Large intestine (tissue), 3 donors: ENCODE measurements around the gene SCYL1. TPM values are rescaled to one million over a fixed set of nuclear protein-coding genes. Genes with fewer than 3 reads are reported as not detected.

Experiments used
- DNase-seq, 2 donors: peaks; one replicate each; pipeline versions ENCODE4 v3.0.0 to v3.0.0-alpha.2; 2013
- H3K27ac ChIP-seq: one replicate; pipeline ENCODE4 v1.5.1; 2013; ENCODE audit warnings: low read length
- H3K27me3 ChIP-seq: 2 replicates; pipeline ENCODE4 v1.6.1; 2013; ENCODE audit warnings: low read length; ENCODE audit not compliant: control insufficient read depth, insufficient read depth
- H3K36me3 ChIP-seq: 2 replicates; pipeline ENCODE4 v1.6.1; 2013; ENCODE audit warnings: low read length; ENCODE audit not compliant: control insufficient read depth, insufficient read depth
- H3K4me1 ChIP-seq: one replicate; pipeline ENCODE4 v1.6.1; 2013; ENCODE audit warnings: low read length; ENCODE audit not compliant: control insufficient read depth, insufficient read depth
- H3K4me3 ChIP-seq: one replicate; pipeline ENCODE4 v1.5.1; 2013; ENCODE audit warnings: low read length
- H3K9me3 ChIP-seq: one replicate; pipeline ENCODE4 v1.6.1; 2013; ENCODE audit warnings: mild to moderate bottlenecking, low read depth, low read length, moderate library complexity; ENCODE audit not compliant: control insufficient read depth
- WGBS: methylation state at CpG from one replicate; pipeline ENCODE4 v1.1.5; 2013; ENCODE audit warnings: low lambda C conversion rate; ENCODE audit not compliant: insufficient coverage; 5-methylcytosine and 5-hydroxymethylcytosine counted together
- polyA plus RNA-seq: library from polyadenylated mRNA; unstranded; fragments of 120-200 nt; gene quantifications from one replicate; pipeline ENCODE4 v1.2.1, GENCODE V29; 2013

SCYL1 gene
- polyA plus RNA-seq, 1 donor, result 50.7 TPM

DNA sequence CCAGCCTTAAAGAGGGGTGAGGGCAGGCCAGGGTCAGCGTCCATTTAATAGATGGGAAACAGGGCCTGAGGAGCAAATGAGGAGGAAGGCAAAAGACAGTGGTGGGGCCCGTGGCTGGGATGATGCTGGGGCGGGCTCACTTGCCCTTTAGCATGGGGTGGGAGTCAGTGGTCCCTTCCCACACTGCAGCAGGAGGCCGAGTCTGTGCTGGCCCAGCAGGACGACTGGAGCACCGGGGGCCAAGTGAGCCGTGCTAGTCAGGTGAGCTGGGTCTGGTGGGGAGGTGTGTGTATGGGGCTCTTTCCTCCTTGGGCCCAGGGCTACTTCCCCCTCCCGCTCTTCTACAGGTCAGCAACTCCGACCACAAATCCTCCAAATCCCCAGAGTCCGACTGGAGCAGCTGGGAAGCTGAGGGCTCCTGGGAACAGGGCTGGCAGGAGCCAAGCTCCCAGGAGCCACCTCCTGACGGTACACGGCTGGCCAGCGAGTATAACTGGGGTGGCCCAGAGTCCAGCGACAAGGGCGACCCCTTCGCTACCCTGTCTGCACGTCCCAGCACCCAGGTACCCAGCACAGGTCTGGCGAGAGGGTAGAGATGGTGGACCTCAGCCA, 12.8 kb downstream of the SCYL1 start:
- Histone ChIP-seq H3K36me3 (peaks cover 58% of the 10 kb centered on the region), H3K4me3 (no peak overlapping the region), H3K4me1 (peaks cover 9% of the 10 kb centered on the region), H3K27me3 (no peaks in the 10 kb centered on the region), H3K27ac (no peak overlapping the region), H3K9me3 (peaks cover 14% of the 10 kb centered on the region)
- WGBS, result no CpG with 5 or more reads among the region's 18 CpGs
- no peak for DNase-seq

- Histone ChIP-seq H3K27ac (no peak overlapping the region), H3K4me1 (peaks cover 9% of the 10 kb centered on the region), H3K36me3 (peaks cover 57% of the 10 kb centered on the region), H3K4me3 (no peak overlapping the region), H3K27me3 (no peaks in the 10 kb centered on the region), H3K9me3 (peaks cover 14% of the 10 kb centered on the region)
- no CpG with 5 or more reads among the region's 43 CpGs for WGBS
- DNase-seq, result no peak
These were observed 13.5 kb downstream of the SCYL1 start for GRCh38 chr11:65538232-65538914.

DNA sequence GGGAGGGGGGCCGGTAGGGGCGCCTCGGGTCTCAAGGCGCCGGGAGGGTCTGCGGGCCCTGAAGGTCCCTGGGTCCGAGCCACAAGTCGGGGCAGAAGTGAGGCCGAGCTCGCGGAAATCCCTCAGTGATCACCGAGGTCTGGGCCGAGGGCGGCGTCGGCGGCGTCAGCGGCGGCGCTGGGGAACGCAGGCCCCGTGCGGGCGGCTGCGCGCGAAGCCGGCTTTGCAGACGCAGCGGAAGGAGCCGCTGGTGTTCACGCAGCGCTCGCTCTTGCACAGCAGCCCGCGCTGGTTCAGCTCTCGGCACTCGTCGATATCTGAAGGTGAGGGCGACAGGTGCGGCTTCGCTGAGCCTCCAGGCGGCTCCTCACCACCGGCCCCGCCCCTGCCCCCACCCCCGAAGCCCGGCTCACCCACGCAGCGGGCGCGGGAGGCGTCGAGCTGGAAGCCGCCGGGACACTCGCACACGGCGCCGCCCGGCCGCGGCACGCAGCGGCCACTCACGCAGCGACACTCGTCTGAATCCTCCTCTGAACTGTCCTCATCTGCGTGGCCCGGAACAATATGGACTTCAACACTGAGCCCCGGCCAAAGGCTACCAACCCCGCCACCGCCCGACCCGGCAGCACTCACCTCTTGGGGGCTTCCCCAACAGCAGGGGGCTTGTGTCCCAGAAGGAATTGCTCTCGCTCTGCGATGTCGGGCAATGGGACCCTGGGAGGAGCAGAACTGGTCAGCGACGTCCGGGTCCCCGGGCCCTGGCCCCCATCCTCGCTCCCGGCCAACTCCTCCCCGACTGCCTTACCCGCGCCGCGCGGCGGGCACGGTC, 14.2 kb downstream of the SCYL1 start:
- no peak for DNase-seq
- Histone ChIP-seq H3K27me3 (no peaks in the 10 kb centered on the region), H3K4me3 (no peak overlapping the region), H3K9me3 (peaks cover 14% of the 10 kb centered on the region), H3K27ac (no peak overlapping the region), H3K4me1 (peaks cover 9% of the 10 kb centered on the region), H3K36me3 (peaks cover 59% of the 10 kb centered on the region)
- no CpG with 5 or more reads among the region's 92 CpGs for WGBS

- H3K27ac ChIP-seq, result peak overlapping the region; percentile 77
- H3K9me3 ChIP-seq, result peaks cover 14% of the 10 kb centered on the region
- no peaks in the 10 kb centered on the region for H3K27me3 ChIP-seq
- H3K4me3 ChIP-seq, result peak overlapping the region; percentile 59
- H3K36me3 ChIP-seq, result peaks cover 56% of the 10 kb centered on the region
- peak; percentile 54 to 81 for DNase-seq
- WGBS, result no CpG with 5 or more reads among the region's 60 CpGs
- peaks cover 9% of the 10 kb centered on the region for H3K4me1 ChIP-seq
These were observed 14.9 kb downstream of the SCYL1 start for GRCh38 chr11:65539744-65540289.

DNA sequence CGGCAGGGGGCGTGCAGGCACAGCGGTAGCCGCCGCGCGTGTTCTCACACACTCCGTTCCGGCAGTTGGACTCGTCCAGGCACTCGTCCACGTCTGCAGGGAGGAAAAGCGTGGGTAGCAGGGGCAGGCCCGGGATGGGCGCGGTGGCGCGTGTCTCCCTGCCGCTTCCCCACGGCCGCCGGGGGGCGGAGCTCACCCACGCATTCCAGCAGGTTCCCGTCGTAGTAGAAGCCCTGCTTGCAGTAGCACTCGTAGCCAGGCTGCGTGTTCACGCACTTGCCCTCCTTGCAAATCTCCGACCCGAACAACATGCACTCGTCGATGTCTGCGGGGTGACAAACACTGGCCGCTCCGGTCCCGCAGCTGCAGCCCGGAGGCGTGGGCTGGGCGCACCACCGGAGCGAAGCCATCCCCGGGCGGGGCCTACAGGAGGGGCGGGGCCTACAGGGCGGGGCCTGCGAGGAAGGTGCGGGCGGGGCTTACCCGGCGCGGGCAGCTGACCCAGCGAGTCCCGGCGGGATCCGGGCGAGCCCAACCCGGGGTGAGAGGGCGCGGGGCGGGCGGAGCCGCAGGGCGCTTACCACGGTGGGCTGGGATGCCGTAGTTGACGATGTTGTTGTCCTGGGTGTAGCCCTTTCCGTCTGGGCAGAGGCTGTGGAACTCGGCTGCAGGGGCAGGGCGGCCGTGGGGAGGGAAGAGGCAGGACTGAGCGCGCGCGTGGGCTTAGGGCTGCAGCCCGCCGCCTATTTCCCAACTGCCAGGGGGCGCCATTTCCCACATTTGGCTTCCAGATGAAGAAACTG, 15.6 kb downstream of the SCYL1 start:
- peaks cover 13% of the 10 kb centered on the region for H3K4me1 ChIP-seq
- peaks cover 14% of the 10 kb centered on the region for H3K9me3 ChIP-seq
- peak overlapping the region; percentile 77 for H3K27ac ChIP-seq
- no CpG with 5 or more reads among the region's 78 CpGs for WGBS
- DNase-seq, result peak; percentile 82 to 94
- peak overlapping the region; percentile 59 for H3K4me3 ChIP-seq
- peaks cover 50% of the 10 kb centered on the region for H3K36me3 ChIP-seq
- no peaks in the 10 kb centered on the region for H3K27me3 ChIP-seq

DNA sequence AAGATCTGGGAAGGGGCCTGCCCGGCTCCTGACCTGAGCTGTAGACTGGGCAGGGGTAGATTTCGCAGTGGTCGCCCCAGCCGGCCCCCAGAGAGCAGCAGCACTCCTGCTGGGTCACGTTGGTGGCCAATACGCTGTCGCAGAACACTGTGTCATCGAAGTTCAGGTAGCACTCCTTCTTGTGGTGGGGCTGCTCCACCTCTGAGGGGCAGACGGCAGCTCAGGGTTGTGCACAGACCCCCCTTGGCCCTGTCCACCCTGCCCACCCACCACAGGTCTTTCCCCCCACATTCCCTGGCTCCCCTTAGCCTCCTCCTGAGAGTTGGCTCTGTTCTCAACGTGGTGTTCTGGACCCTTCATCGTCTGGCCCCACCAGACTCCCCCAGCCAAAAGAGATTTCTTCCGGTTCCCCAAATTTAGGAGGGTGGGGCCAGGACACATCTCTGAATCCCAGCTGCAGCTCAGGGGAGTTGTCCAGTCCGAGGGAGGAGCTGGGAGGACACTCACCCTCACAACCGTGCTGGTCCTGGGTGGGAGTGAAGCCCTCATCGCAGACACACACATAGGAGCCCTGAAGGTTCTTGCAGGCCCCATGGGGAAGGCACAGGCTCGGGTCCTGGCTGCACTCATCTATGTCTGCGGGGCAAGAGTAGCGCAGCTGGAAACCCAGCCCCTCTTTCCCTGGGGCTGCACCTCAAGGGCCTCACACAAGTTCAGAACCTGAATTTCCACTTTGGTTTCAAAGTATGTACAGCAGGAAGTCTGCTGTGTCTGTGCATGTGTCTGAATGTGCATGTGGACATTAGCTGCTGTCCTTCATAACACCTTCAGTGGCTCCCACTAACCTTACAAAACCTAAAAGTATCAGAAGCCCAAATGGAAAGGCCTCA, 16.5 kb downstream of the SCYL1 start:
- Histone ChIP-seq H3K27ac (peak overlapping the region; percentile 69), H3K9me3 (peaks cover 14% of the 10 kb centered on the region), H3K4me3 (peak overlapping the region; percentile 45), H3K27me3 (no peaks in the 10 kb centered on the region), H3K4me1 (peaks cover 17% of the 10 kb centered on the region), H3K36me3 (peaks cover 41% of the 10 kb centered on the region)
- no CpG with 5 or more reads among the region's 18 CpGs for WGBS
- peak in 1 of 2 donors; percentile 29 for DNase-seq

- WGBS, result no CpG with 5 or more reads among the region's 3 CpGs
- H3K27ac ChIP-seq, result no peak overlapping the region
- DNase-seq, result no peak
- H3K4me1 ChIP-seq, result peaks cover 20% of the 10 kb centered on the region
- H3K4me3 ChIP-seq, result no peak overlapping the region
- peaks cover 14% of the 10 kb centered on the region for H3K9me3 ChIP-seq
- H3K27me3 ChIP-seq, result no peaks in the 10 kb centered on the region
- H3K36me3 ChIP-seq, result peaks cover 27% of the 10 kb centered on the region
These were observed 18.0 kb downstream of the SCYL1 start for GRCh38 chr11:65542738-65543390.

DNA sequence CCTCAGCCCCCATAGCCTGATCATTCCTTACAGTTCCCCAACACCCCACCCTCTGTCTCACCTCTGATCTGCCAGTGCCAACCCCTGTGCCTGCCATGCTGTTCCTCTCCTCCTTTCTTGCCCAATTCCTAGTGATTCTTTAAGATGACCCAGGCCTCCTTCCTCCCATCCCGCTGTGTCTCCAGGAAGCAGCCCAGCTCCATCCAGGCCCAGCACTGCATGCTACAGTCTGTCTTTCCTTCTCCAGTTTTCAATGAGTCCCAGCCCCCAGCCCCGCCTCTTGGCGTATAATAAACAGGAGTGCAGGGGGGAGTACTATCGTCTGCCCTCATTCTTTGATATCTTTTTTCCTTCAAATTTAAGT, 21.0 kb downstream of the SCYL1 start:
- Histone ChIP-seq H3K27me3 (no peaks in the 10 kb centered on the region), H3K27ac (peak overlapping the region; percentile 66), H3K4me1 (peaks cover 22% of the 10 kb centered on the region), H3K4me3 (peak overlapping the region; percentile 52), H3K9me3 (no peaks in the 10 kb centered on the region), H3K36me3 (peaks cover 21% of the 10 kb centered on the region)
- DNase-seq, result no peak
- WGBS, result no CpG with 5 or more reads among the region's 4 CpGs
